Activated T-cell treated with anti-CD3 and anti-CD28 coated beads for 48 hours (primary cell): Measurements from ENCODE around the gene KCNJ1.

Experiments
- DNase-seq: peaks from one replicate; pipeline ENCODE4 v3.0.0-alpha.2; 2020; ENCODE audit warnings: low read depth

The KCNJ1 gene

DNA sequence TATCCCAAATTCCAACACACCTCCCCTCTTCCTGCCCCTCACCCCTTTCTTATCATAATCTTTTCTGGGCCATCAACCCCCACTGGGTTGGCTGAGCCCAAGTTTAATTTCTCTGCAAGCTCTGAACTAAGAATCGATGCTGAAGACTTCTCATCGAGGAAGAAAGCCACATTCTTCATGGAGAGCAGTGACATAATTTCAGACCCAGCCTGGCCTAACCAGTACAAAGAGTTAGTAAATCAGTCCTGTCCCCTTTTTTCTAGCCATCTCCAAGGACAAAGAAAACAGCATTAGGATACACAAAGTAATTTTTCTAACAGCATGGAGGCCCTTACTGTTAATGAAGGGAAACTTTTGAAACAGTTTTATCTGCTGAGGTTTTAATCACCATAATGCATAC is 45.0 kb downstream of the KCNJ1 start:
- DNase-seq = no peak

DNA sequence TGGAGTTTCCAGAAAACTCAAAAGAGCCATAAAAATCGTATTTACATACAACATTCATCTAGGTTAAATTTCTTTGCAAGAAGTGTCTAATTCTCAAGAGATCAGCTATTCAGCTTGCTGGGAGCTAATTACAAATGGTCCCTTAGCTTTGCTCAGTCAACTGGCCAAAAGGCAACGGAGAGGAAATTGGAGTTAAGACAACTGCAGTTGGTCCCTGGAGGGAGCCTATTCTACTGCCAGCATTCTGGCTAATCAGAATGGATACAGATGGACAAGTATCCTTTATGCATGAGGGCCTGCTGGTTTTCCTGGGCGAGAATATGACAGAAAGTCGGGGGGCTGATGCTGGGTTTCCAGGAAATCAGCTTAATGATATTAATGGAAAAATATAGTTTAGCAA is 45.5 kb downstream of the KCNJ1 start:
- DNase-seq = no peak

DNA sequence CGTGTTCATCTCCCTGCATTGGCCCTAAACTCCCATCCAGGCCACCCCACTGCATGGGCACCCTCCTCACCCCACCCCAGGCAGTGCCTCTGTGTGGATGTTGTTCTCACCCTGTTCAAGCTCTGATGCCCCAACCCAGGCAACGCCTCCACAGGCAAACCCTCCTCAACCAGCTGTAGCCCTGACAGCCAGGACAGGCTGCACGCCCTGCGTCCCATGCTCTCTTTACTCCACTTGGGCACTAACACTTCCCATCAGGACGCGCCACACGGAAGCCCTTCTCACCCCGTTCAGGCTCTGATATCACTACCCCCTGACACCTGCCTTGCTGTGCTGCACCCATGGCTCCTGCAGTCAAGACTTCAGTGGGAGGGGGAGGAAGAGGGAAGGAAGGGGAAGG is 47.9 kb downstream of the KCNJ1 start:
- DNase-seq = no peak

DNA sequence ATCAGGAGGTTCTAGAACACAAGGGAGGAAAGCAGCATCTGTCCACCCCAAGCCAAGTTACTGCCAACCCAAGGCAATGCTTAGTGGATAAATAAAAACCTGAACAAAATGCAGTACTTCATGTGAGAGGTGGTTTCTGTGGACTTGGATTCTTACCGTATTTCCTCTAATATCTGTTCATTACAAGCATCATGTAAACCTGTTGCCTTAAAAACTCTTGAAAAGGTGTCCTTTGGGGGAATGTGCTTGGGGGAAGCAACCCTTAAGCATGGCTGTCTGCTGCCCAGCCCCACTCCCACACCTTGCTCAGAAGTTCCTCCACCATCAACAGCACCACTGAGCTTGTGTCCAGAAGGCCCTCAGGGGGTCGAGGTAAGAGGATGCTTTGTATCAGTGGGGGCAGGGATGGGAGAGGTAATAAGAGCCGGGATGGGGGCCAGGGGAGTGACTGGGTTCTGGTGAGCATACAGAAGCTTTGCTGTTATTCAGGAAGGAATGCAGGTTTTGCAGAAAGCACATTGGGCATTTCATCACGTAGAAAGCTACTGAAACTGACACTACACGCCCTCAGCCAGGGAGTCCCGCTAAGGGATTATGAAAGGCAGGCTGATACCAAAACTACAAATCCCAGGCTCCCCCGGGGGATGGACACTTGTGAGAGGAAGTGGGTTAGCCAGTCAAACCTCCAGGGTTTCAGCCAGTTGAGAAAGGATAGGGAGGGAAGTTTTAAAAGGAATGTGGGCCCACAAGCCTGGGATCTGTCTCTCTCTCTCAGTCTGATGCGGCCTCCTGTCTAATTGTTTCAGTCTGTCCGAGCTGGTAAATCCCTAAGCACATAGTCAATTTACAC is 52.0 kb downstream of the KCNJ1 start:
- no peak for DNase-seq

DNA sequence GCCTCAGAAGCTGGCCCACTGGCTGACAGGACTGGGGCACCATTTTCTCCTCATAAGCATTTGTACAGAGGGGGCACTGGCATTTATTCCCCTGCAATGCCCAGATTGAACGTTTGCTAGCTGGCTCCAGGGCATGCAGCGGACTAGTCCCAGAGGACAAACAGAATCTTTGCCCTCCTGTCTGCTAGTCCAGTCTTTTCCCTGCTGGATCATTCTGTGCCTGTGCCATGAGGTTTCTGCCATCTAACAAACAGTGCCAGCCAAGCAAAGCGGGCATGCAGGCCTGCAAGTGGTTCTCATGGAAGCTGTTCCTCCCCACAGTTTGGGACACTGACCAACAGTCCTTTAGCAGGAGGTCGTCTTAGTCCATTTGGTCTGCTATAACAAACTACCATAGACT is 53.4 kb downstream of the KCNJ1 start:
- DNase-seq = no peak

DNA sequence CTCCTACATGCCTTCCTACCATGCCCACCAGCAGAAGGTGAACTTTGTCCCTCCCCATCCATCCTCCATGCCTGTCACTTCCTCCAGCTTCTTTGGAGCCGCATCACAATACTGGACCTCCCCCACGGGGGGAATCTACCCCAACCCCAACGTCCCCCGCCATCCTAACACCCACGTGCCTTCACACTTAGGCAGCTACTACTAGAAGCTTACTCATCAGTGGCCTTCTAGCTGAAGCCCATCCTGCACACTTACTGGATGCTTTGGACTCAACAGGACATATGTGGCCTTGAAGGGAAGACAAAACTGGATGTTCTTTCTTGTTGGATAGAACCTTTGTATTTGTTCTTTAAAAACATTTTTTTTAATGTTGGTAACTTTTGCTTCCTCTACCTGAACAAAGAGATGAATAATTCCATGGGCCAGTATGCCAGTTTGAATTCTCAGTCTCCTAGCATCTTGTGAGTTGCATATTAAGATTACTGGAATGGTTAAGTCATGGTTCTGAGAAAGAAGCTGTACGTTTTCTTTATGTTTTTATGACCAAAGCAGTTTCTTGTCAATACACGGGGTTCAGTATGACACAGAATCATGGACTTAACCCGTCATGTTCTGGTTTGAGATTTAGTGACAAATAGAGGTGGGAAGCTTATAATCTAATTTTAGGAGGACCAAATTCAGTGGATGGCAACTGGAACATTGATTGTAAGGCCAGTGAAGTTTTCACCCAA is 56.1 kb downstream of the KCNJ1 start:
- no peak for DNase-seq

DNA sequence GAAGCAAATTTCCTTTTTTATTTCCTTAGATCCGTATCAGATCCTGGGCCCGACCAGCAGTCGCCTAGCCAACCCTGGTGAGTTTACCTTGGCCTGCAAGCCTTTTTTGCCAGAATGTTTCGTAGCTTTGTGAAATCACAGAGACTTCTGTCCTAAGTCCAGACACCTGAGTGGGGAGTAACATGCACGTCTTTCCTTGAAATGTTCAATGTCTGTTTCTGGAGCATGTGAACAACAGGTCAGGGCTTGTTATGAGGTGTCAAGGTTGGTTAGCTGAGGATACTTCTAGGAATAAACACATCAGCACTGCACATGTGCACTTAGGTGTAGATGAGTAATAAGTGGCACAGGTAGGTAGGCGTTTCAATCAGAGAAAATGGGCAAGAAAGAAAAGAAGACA is 58.0 kb downstream of the KCNJ1 start:
- no peak for DNase-seq

DNA sequence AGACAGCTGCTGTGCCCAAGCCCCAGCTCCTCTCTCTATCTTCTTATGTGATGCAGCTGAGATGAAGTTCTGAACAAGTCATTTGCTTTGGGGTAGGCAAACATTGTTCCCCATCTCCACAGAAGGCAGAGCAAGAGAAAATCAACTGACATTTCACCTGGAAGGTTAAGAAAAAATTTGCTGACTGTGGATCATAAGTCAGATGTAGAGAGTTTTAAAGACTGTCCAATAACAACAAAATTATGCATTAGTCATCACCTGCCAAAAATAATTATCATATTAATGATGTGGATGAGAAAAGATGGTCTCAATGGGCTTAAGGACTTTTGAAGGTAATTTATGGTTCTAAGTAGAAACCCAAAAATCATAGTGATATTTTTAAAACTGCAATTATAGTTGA is 59.2 kb downstream of the KCNJ1 start:
- no peak for DNase-seq

DNA sequence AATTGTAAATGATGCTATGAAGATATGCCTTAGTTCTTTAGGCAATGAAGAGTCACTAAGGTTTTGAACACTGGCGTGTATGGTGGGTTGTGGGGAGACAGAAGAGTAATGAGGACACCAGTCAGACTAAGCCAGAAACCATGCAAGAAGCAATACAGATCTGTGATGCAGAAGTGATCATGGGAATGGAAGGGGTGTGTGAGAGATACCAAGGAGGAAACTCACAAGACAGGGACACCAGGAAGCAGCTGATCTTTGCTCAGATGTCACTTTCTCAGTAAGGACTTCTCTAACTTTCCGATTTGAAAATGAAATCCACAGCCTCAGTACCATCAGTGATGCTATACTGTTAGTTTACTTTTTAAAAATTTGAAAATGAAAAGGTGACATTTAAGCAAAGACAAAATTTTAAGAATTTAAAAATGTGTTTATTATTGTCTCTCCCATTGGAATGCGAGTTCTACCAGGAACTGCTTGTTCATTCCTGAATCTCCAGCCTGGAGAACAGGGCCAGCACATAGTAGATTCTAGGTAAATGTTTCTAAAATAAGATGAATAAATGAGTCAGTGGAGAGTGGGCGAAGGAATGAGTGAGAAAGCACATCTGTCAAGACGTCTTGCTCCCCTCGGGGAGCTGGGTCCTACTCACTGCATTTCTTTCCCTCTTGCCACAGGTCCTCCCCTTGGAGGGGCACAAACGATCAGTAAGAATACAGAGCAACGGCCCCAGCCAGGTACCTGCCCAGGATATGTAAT is 60.4 kb downstream of the KCNJ1 start:
- no peak for DNase-seq

DNA sequence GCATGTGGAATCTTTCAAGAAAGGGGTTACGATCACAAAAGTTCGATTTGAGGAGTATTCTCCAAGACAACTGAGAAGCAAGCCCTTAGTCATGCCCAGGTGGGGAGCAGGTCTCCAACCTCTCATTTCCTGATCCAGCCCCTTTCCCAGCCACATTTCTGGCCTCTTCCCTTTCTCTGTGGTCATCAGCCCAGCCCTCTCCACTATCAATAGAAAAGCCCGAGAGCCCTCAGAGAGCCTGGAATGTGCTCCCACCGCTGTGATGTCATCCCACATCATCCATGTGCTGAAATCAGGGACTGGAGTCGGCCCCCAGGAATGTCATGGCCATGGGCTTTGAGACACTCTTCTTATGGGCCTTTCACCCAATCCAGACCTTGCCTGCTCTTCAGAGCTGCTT is 62.6 kb downstream of the KCNJ1 start:
- no peak for DNase-seq

DNA sequence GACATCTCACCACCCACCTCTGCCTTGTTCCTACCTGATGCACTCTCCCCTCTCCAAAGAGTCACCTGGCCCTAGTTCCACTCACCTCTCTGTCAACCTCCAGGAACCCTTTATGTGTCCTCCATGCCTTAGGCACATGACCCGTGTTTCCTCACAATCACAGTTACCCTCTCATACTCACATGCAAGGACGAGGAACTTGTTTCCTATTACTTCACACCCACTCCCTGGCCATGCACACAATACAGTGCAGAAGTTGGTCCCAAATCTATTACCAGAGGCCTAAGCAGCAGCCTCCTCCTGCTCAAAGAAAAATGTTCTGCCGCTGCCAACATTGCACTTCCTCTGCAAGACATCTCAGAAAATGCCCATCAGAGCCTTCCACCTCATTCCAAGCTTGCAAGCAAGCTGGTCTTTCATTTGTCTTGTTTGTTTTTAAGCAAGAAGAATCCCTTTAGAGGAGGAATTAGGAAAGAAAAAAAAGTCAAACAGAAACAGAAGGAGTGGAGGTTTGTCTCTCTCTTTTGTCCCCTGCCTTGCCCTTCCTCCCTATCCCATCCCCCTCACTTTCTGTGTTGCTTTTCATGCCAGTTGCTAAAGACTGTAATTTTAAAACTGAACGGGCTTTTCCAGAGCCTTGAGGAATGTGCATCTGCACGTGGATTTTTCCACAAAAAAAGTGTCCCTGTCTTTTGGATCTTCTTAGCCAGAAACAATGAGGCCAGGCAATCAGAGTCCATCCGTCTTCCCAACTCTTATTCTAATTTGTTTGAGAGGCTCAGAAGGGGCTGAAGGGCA is 63.4 kb downstream of the KCNJ1 start:
- DNase-seq = no peak

DNA sequence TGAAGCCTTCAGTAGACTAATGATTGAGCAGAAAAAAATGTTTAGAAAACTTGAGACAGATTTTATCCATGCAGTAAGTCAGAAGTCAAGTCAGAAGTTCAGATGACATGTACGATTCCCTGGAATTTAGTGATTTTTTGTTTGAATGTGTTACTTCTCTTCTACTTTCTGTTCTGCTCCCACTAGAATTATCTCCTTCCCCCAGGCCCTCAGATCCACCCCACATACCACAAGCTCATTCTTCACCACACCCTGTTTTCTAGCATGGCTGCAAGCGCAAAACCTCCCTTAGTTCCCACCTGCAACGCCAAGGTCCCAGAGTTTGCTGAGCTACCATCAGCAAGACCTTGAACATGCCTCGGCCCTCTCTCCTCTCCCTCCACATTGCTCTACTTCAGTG is 64.1 kb downstream of the KCNJ1 start:
- no peak for DNase-seq

DNA sequence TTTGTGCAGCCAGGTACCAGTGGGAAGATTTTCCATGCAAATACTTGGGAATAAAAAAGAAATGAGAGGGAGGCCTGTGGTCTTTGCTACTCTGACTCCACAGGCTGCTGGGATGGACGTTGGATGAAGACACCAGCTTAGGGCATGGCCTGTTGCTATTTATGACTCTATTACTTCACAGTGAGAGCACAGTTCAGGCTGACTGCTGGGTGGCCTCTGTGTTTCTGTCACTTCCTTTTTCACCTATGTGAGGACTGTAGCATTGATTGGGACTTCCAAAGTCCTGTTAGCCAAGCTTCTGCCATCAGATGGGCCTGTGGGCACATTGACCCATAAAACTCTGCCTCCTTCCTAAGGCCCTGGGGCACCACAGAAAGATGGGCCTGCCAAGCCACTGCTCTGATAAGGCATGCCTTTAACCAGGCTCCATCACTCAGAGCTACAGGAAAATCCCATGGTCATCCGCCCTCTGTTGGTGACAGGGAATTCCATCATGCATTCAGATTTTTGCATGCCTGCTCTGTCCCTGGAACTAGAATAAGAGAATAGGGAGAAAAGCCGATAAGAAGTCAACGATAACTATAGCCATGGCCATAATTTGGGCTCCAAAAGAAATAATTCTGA is 64.6 kb downstream of the KCNJ1 start:
- no peak for DNase-seq

DNA sequence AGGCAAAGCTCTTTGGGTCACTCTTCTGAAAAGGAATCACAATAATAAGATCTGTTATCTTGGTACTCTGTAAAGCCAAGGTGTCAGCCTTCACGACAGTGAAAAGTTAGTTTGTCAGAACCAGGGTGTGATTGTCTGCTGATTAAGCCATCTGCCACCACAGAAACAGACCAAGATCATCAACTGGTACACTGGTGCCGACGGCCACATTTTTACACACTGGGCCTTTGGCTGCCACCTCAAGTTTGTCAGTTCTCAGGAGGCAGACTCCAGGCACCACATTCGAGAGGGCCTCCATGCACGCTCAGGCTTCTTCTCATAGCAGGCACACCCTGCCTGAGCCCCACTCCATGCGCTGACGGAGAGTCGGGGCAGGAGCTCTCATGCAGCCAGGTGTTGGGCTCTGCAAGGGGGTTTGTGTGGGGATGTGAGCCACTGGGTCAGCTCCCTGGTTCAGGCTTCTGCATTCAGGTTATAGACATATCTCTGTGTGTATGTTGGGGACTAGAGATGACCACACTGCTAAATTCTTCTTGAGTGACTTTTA is 66.2 kb downstream of the KCNJ1 start:
- no peak for DNase-seq

DNA sequence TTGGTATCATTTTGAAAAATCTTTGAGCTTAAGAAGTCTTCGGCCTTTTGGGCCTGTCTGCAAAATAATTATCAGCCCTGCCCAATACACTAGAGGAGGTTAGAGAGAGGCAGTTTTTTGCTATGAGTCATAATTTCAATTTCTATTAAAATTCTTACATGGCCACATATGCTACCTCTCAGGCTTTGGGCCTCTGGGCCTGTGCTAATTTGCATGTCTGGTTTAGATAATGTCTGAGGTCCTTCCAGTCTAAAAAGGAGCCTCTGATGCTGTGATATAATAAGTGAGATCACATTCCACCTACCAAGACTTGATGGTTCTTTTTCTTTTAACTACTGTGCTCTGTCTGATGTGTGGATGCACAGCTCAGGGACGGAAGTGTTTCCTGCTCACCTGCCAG is 70.8 kb downstream of the KCNJ1 start:
- no peak for DNase-seq

DNA sequence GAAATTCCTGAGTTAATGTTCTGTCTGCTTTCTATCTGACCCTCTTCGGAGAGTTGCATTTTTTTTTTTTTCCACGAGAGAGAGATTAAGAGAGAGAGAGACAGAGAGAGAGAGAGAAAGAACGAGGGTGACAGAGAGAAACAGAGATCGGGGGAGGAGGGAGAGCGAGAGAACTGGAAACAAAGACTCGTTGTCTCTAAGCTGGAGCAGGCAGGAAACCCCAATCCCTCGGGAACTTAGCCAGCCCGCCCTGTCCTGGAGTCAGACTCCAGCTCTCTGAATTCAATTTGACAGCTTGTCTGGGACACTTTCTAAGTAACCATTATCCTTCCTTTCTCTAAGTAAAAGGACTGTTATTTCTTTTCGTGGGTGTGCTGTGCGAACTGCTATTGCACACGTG is 76.9 kb downstream of the KCNJ1 start:
- no peak for DNase-seq

DNA sequence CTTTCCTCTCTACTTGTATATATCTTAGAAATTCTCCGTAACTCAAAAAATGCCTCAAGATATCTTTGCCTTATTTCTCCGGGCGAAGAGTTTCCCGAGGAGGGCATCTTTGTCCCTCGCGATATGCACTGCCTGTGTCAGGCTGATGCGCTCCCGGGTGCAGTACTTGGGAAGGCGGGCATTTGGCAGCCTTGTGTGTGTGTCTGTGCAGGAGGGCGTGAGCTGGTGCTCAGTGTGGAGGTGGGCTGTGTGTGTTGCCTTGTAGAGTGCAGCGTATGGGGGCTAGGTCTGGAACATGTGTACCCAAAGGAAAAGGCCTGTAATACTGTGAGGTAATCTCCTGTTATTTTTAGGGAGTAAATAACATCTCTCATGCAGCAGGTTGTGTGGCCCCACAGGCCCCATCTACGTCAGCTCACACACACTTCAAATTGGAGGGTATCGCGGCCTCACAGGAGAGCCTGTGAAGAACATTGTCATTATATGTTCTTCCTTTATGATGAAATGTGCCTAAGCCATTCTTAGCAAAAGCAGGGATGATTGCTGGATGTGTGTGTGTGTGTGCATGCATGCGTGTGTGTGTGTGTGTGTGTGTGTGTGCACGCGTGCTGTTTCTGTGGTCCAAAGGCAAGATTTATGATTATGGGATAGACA is 77.5 kb downstream of the KCNJ1 start:
- no peak for DNase-seq
